Astrocyte (in vitro differentiated cells and primary cell): ENCODE results near the gene HOMER3. TPM values are rescaled to one million over a fixed set of nuclear protein-coding genes. Genes with fewer than 3 reads are reported as not detected.

ENCODE experiments used
- DNase-seq: peaks from one replicate; pipeline ENCODE4 v3.0.0-alpha.2; 2010; ENCODE audit warnings: low read depth
- FAIRE-seq: peaks from 2 replicates; lab custom pipeline; 2011; peaks lifted over from hg19 to GRCh38; lab: Jason Lieb, UNC
- H2AFZ ChIP-seq: 2 replicates; pipeline ENCODE4 v1.6.0; 2012; ENCODE audit warnings: low read depth, low read length, inconsistent platforms
- H3K27ac ChIP-seq: 2 replicates; pipeline ENCODE4 v1.5.1; 2011; ENCODE audit warnings: low read depth, low read length, inconsistent platforms
- H3K27me3 ChIP-seq: 2 replicates; pipeline ENCODE4 v1.6.0; 2011; ENCODE audit warnings: low read length, inconsistent platforms; ENCODE audit not compliant: insufficient read depth
- H3K36me3 ChIP-seq: 2 replicates; pipeline ENCODE4 v1.5.1; 2011; ENCODE audit warnings: low read length, inconsistent platforms; ENCODE audit not compliant: insufficient read depth
- H3K4me1 ChIP-seq: 2 replicates; pipeline ENCODE4 v1.5.1; 2011; ENCODE audit warnings: low read length, inconsistent platforms; ENCODE audit not compliant: insufficient read depth
- H3K4me2 ChIP-seq: 2 replicates; pipeline ENCODE4 v1.6.0; 2012; ENCODE audit warnings: low read length, inconsistent platforms
- H3K4me3 ChIP-seq: 2 replicates; pipeline ENCODE4 v1.5.1; 2011; ENCODE audit warnings: low read depth, mild to moderate bottlenecking, low read length, inconsistent platforms; ENCODE audit not compliant: insufficient read depth
- H3K79me2 ChIP-seq: 2 replicates; pipeline ENCODE4 v1.6.0; 2012; ENCODE audit warnings: mild to moderate bottlenecking, low read length, inconsistent platforms; ENCODE audit not compliant: insufficient read depth
- H3K9ac ChIP-seq: 2 replicates; pipeline ENCODE4 v1.6.0; 2012; ENCODE audit warnings: mild to moderate bottlenecking, low read length, inconsistent platforms
- H3K9me3 ChIP-seq: 2 replicates; pipeline ENCODE4 v1.5.1; 2012; ENCODE audit warnings: low read depth, mild to moderate bottlenecking, low read length, inconsistent platforms; ENCODE audit not compliant: insufficient read depth
- H4K20me1 ChIP-seq: 2 replicates; pipeline ENCODE4 v1.6.0; 2012; ENCODE audit warnings: low read length, inconsistent platforms; ENCODE audit not compliant: insufficient read depth
- H3K27ac Mint-ChIP-seq: one replicate; pipeline ENCODE4 v1.8.0; 2021; ENCODE audit warnings: mild to moderate bottlenecking, mixed read lengths; ENCODE audit not compliant: unreplicated experiment
- H3K27me3 Mint-ChIP-seq: one replicate; pipeline ENCODE4 v1.8.0; 2021; ENCODE audit warnings: low read depth, mixed read lengths; ENCODE audit not compliant: unreplicated experiment
- H3K36me3 Mint-ChIP-seq: one replicate; pipeline ENCODE4 v1.8.0; 2021; ENCODE audit warnings: low read depth, mixed read lengths; ENCODE audit not compliant: unreplicated experiment
- H3K4me1 Mint-ChIP-seq: one replicate; pipeline ENCODE4 v1.8.0; 2021; ENCODE audit warnings: low read depth, mixed read lengths; ENCODE audit not compliant: unreplicated experiment
- H3K4me3 Mint-ChIP-seq: one replicate; pipeline ENCODE4 v1.8.0; 2021; ENCODE audit warnings: mild to moderate bottlenecking, moderate library complexity, mixed read lengths; ENCODE audit not compliant: unreplicated experiment
- H3K9me3 Mint-ChIP-seq: one replicate; pipeline ENCODE4 v1.8.0; 2021; ENCODE audit warnings: mild to moderate bottlenecking, mixed read lengths; ENCODE audit not compliant: unreplicated experiment
- CTCF ChIP-seq: IDR thresholded peaks from 2 replicates; pipeline ENCODE4 v1.5.1; 2011; ENCODE audit warnings: low read depth, mild to moderate bottlenecking, inconsistent platforms, low read length, moderate library complexity; ENCODE audit not compliant: insufficient read depth
- EZH2 ChIP-seq: IDR thresholded peaks from 2 replicates; pipeline ENCODE4 v1.6.1; 2012; ENCODE audit warnings: mild to moderate bottlenecking, low read length, inconsistent platforms; ENCODE audit not compliant: insufficient read depth
- total RNA-seq: library from RNA; stranded (reverse); gene quantifications from 2 replicates; pipeline ENCODE4 v1.2.1, GENCODE V29; 2021

The HOMER3 gene
- total RNA-seq, 1 donor from 2014 or later: 41.9 TPM

- TF ChIP-seq CTCF (no peak), EZH2 (no peak)
- Histone ChIP-seq H3K79me2 (peaks cover 47% of the 10 kb centered on the region), H3K4me1 (peaks cover 15% of the 10 kb centered on the region), H2AFZ (no peak overlapping the region), H3K27ac (no peak overlapping the region), H3K36me3 (peaks cover 8% of the 10 kb centered on the region), H3K27me3 (no peaks in the 10 kb centered on the region), H3K4me3 (no peak overlapping the region), H3K9ac (no peak overlapping the region), H3K4me2 (no peak overlapping the region), H3K9me3 (no peaks in the 10 kb centered on the region), H4K20me1 (peaks cover 63% of the 10 kb centered on the region)
- Mint-ChIP-seq H3K4me3 (no peak overlapping the region), H3K36me3 (peaks cover 18% of the 10 kb centered on the region), H3K27me3 (no peaks in the 10 kb centered on the region), H3K4me1 (peaks cover 10% of the 10 kb centered on the region), H3K27ac (no peak overlapping the region), H3K9me3 (no peaks in the 10 kb centered on the region)
- DNase-seq: no peak
- no peak for FAIRE-seq
Measured at GRCh38 chr19:18922228-18922985, 18.6 kb downstream of the HOMER3 start.

- H3K9ac ChIP-seq: no peak overlapping the region
- TF ChIP-seq CTCF: no peak
- no peak for TF ChIP-seq EZH2
- H3K4me3 Mint-ChIP-seq: no peak overlapping the region
Measured at GRCh38 chr19:18921593-18921992, 19.4 kb downstream of the HOMER3 start.

DNA sequence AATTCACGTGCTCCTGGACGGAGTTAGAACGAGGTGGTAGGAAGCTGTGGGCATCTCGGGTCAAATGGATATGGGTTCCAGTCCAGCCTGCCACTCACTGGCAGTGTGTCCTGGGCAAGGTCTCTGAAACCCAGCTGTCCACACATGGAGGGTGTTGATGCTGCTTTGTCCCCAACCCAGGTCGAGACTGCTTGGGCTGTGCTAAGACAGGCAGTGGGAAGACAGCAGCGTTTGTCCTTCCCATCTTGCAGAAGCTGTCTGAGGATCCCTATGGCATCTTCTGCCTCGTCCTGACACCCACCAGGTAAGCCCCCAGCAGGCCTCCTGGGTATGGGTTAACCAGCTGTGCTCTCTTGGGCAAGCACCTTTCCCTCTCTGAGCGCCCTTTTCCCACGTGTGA lies 20.6 kb downstream of the HOMER3 start:
- peak overlapping the region; percentile 90 for H3K27ac Mint-ChIP-seq
- Histone ChIP-seq H3K4me3 (peak overlapping the region; percentile 99), H3K4me1 (peaks cover 15% of the 10 kb centered on the region), H3K79me2 (peaks cover 66% of the 10 kb centered on the region), H3K9ac (peak overlapping the region; percentile 93), H3K27me3 (no peaks in the 10 kb centered on the region), H2AFZ (no peak overlapping the region), H4K20me1 (peaks cover 62% of the 10 kb centered on the region), H3K4me2 (peak overlapping the region; percentile 90), H3K27ac (peak overlapping the region; percentile 68), H3K9me3 (no peaks in the 10 kb centered on the region), H3K36me3 (peaks cover 7% of the 10 kb centered on the region)
- no peaks in the 10 kb centered on the region for H3K9me3 Mint-ChIP-seq
- peaks cover 11% of the 10 kb centered on the region for H3K4me1 Mint-ChIP-seq
- peak overlapping the region; percentile 90 for H3K4me3 Mint-ChIP-seq
- H3K27me3 Mint-ChIP-seq: no peaks in the 10 kb centered on the region
- peaks cover 12% of the 10 kb centered on the region for H3K36me3 Mint-ChIP-seq
- TF ChIP-seq CTCF: no peak
- TF ChIP-seq EZH2: no peak
- FAIRE-seq (no peak), DNase-seq (no peak)

More at GRCh38 chr19:18921593-18921992, 19.4 kb downstream of the HOMER3 start:
- peaks cover 15% of the 10 kb centered on the region for H3K4me1 ChIP-seq
- FAIRE-seq: no peak
- no peaks in the 10 kb centered on the region for H3K27me3 ChIP-seq
- H3K27me3 Mint-ChIP-seq: no peaks in the 10 kb centered on the region
- peaks cover 56% of the 10 kb centered on the region for H3K79me2 ChIP-seq
- H3K36me3 ChIP-seq: peaks cover 8% of the 10 kb centered on the region
- H3K36me3 Mint-ChIP-seq: peaks cover 14% of the 10 kb centered on the region
- H3K9me3 ChIP-seq: no peaks in the 10 kb centered on the region
- no peak overlapping the region for H3K27ac Mint-ChIP-seq
- H3K4me2 ChIP-seq: no peak overlapping the region
- no peak for DNase-seq
- no peak overlapping the region for H3K27ac ChIP-seq
- H2AFZ ChIP-seq: no peak overlapping the region
- peaks cover 11% of the 10 kb centered on the region for H3K4me1 Mint-ChIP-seq
- no peaks in the 10 kb centered on the region for H3K9me3 Mint-ChIP-seq
- H4K20me1 ChIP-seq: peaks cover 68% of the 10 kb centered on the region
- no peak overlapping the region for H3K4me3 ChIP-seq
